Ascending aorta (tissue), 2 donors: ENCODE data around the gene ARFIP2. TPM values are rescaled to one million over a fixed set of nuclear protein-coding genes. Genes with fewer than 3 reads are reported as not detected.

Experiments used
- DNase-seq, 2 donors: peaks; one replicate each; pipeline ENCODE4 v3.0.0-alpha.2; 2019; ENCODE audit warnings: low spot score in 2 of 2
- H3K27ac ChIP-seq, 2 donors: fragments of 200-600 bp; sonication (generic); one replicate each; pipeline ENCODE4 v1.5.1; 2016 to 2017; ENCODE audit warnings: mild to moderate bottlenecking in 1 of 2
- H3K27me3 ChIP-seq: fragments of 200-600 bp; sonication (generic); one replicate; pipeline ENCODE4 v1.5.1; 2017
- H3K36me3 ChIP-seq, 2 donors: fragments of 200-600 bp; sonication (generic); one replicate each; pipeline ENCODE4 v1.5.1; 2016
- H3K4me1 ChIP-seq, 2 donors: fragments of 200-600 bp; sonication (generic); one replicate each; pipeline ENCODE4 v1.5.1; 2016 to 2017; ENCODE audit warnings: mild to moderate bottlenecking in 1 of 2
- H3K4me3 ChIP-seq, 2 donors: fragments of 200-600 bp; sonication (generic); one replicate each; pipeline ENCODE4 v1.5.1; 2016 to 2017; ENCODE audit warnings: mild to moderate bottlenecking in 1 of 2
- H3K9me3 ChIP-seq, 2 donors: fragments of 200-600 bp; sonication (generic); one replicate each; pipeline ENCODE4 v1.5.1; 2016
- CTCF ChIP-seq, 3 experiments: fragments of 200-600 bp in 2 of 3; fragments of 450-650 bp in 1 of 3; sonication (generic) in 2 of 3; IDR thresholded peaks; one replicate each; pipeline ENCODE4 v1.5.1; 2016 to 2019; ENCODE audit warnings: antibody characterized with exemption in 3 of 3, mild to moderate bottlenecking in 1 of 3, moderate library complexity in 1 of 3
- intact Hi-C: fragments of 100-400 bp; cut with DNase I; formaldehyde crosslinking; loops from one replicate; pipeline ENCODE4 v1.15.1; 2023
- total RNA-seq: library from RNA; depleted of rRNA; stranded (reverse); fragments of >200 nt; gene quantifications from one replicate; pipeline ENCODE4 v1.1.0, GENCODE V29; 2016

Gene ARFIP2
- total RNA-seq, 1 donor from 2014 or later, result 87.8 TPM

- Histone ChIP-seq H3K36me3 (peaks cover 28 to 68% of the 10 kb centered on the region in 2 donors), H3K4me1 (peaks cover 7 to 27% of the 10 kb centered on the region in 2 donors), H3K27me3 (no peaks in the 10 kb centered on the region), H3K27ac (peak overlapping the region; percentile 95), H3K4me3 (peak overlapping the region; percentile 92 to 94), H3K9me3 (no peaks in the 10 kb centered on the region)
- no peak for TF ChIP-seq CTCF (IDR thresholded peaks at IDR 0.05)
- DNase-seq, result no peak
- intact Hi-C loops, result loop anchor here (1.0 to 2.0 kb wide), 3 partner anchors 63 to 247 kb away; partner anchors contain the start of genes APBB1, FHIP1B and SMPD1
Observed at GRCh38 chr11:6481924-6482275, 769 bp upstream of the ARFIP2 start.

- Histone ChIP-seq H3K4me1 (peaks cover 7 to 27% of the 10 kb centered on the region in 2 donors), H3K27me3 (no peaks in the 10 kb centered on the region), H3K27ac (peak overlapping the region; percentile 95), H3K4me3 (peak overlapping the region; percentile 92 to 94), H3K9me3 (no peaks in the 10 kb centered on the region), H3K36me3 (peaks cover 26 to 58% of the 10 kb centered on the region in 2 donors)
- TF ChIP-seq CTCF (IDR thresholded peaks at IDR 0.05), result no peak
- intact Hi-C loops, result loop anchor here (1.0 to 2.0 kb wide), 3 partner anchors 62 to 246 kb away; partner anchors contain the start of genes APBB1, DCHS1 and FHIP1B
- DNase-seq, result no peak
Observed at GRCh38 chr11:6480299-6480914, 724 bp downstream of the ARFIP2 start.

DNA sequence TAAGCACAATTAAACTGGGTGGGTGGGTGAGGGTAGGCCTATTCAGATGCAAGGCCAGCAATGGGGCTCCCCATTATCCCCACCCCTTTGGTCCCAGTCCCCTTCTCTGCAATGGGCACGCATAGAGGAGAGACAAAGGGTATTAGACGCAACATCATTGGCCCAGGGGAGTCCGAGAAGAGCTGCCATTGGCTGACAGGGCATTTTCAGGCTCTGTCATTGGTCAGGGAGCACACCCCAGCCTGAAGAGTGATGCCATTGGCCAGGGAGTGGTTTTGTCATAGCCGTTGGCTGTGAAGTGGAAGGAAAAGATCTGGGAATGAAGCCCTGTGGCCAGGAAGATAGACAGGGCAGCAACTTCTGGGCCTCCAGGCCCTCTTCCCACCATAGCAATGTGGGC, 4.6 kb downstream of the ARFIP2 start:
- Histone ChIP-seq H3K4me1 (peaks cover 7 to 31% of the 10 kb centered on the region in 2 donors), H3K4me3 (no peak overlapping the region), H3K9me3 (no peaks in the 10 kb centered on the region), H3K27me3 (no peaks in the 10 kb centered on the region), H3K36me3 (peaks cover 21 to 30% of the 10 kb centered on the region in 2 donors), H3K27ac (no peak overlapping the region)
- intact Hi-C loops, result no loop called here
- DNase-seq, result no peak
- TF ChIP-seq CTCF (IDR thresholded peaks at IDR 0.05), result no peak

- H3K4me1 ChIP-seq, result peaks cover 7 to 31% of the 10 kb centered on the region in 2 donors
- H3K27ac ChIP-seq, result no peak overlapping the region
Observed at GRCh38 chr11:6475936-6476335, 5.2 kb downstream of the ARFIP2 start.

DNA sequence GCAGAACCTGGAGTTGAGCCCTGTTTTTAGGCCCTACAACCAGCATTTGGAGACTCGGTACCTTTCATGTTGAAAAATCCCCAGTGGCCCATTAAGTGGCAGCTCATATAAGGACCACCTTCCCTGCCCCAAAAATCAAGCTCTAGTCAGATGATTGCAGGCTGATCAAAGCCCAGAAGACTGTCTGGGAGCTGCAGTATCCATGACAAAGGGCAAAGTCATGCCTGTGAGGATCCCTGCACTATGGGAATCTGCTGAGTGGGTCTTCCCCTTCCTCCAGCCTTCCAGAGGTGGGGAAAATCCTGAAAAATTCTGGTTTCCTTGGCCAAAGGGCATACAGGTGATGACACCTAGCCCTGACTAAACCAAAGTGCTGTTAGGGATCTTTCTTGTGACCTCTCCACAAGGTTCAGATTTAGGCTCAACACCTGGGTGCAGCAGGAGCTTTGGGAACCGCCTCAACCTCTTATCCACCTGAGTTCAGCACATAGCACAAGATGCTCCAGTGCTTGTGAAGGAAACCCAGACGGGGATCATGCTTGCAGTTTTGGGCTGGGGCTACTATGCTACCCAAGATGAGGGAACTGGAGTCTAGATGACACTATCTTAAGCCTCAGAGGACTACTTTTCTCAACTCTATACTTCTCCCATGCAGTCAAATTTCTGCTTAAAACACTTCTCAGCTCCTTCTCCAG, 6.2 kb downstream of the ARFIP2 start:
- peaks cover 7 to 21% of the 10 kb centered on the region in 2 donors for H3K4me1 ChIP-seq
- no peak for TF ChIP-seq CTCF (IDR thresholded peaks at IDR 0.05)
- DNase-seq, result no peak
- no peak overlapping the region for H3K4me3 ChIP-seq
- no peaks in the 10 kb centered on the region for H3K9me3 ChIP-seq
- intact Hi-C loops, result loop anchor here (1.0 to 5.0 kb wide), 5 partner anchors 36 to 241 kb away; partner anchors contain the start of genes CAVIN3, FHIP1B and MRPL17
- H3K36me3 ChIP-seq, result peaks cover 21 to 30% of the 10 kb centered on the region in 2 donors
- H3K27me3 ChIP-seq, result no peaks in the 10 kb centered on the region
- H3K27ac ChIP-seq, result peak overlapping the region; percentile 94 to 96

More at GRCh38 chr11:6475936-6476335, 5.2 kb downstream of the ARFIP2 start:
- intact Hi-C loops, result loop anchor here (2.0 kb wide), 3 partner anchors 37 to 155 kb away; partner anchors contain the start of gene CAVIN3
- no peak overlapping the region for H3K4me3 ChIP-seq
- no peaks in the 10 kb centered on the region for H3K9me3 ChIP-seq
- no peaks in the 10 kb centered on the region for H3K27me3 ChIP-seq
- H3K36me3 ChIP-seq, result peaks cover 21 to 30% of the 10 kb centered on the region in 2 donors
- TF ChIP-seq CTCF (IDR thresholded peaks at IDR 0.05), result no peak
- no peak for DNase-seq
